ENCODE measurements around the gene SLC9A9. TPM values are rescaled to one million over a fixed set of nuclear protein-coding genes. Genes with fewer than 3 reads are reported as not detected.

SLC9A9 gene
- polyA plus RNA-seq, 1 donor from 2014 or later: 0.54 TPM

DNA sequence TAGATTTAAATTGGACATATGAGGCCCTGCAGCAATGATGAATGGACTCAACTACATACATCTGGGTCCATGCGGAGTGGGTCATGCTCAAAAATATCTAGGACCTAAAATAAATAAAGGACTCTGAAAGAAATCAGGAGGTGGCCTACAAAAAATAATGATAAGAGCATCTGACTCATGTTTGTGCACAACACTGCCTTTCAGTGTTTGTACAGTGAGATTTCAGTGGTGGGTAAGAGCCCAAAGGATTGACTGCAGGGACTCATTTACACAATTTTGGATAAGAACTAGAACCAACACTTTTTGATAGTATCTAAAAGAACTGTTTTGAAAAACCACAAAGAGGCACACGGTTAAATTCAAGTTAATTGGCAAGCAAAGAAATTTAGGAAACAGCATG lies 285.5 kb downstream of the SLC9A9 start:
- Histone ChIP-seq H3K9ac (ENCODE audit: low read length) (no peak overlapping the region), H3K4me3 (ENCODE audit: low read length) (no peak overlapping the region), H3K27me3 (ENCODE audit: insufficient read depth, low read depth, low read length) (no peaks in the 10 kb centered on the region), H3K9me2 (ENCODE audit: insufficient read depth, low read length) (no peaks in the 10 kb centered on the region), H3K9me3 (ENCODE audit: low read length) (peaks cover 4% of the 10 kb centered on the region), H3K27ac (ENCODE audit: low read length) (no peak overlapping the region), H3K79me2 (replicated peaks; ENCODE audit: insufficient read depth, low read length) (no peaks in the 10 kb centered on the region), H4K20me1 (ENCODE audit: insufficient read depth) (no peaks in the 10 kb centered on the region), H3K36me3 (ENCODE audit: insufficient read depth, low read length) (no peaks in the 10 kb centered on the region), H2AFZ (ENCODE audit: low read depth, low read length) (no peak overlapping the region), H3K4me2 (ENCODE audit: low read length) (no peak overlapping the region), H3F3A (ENCODE audit: insufficient read depth, low read length, poor library complexity, severe bottlenecking) (no peaks in the 10 kb centered on the region)
- TF ChIP-seq, protein P1, sequence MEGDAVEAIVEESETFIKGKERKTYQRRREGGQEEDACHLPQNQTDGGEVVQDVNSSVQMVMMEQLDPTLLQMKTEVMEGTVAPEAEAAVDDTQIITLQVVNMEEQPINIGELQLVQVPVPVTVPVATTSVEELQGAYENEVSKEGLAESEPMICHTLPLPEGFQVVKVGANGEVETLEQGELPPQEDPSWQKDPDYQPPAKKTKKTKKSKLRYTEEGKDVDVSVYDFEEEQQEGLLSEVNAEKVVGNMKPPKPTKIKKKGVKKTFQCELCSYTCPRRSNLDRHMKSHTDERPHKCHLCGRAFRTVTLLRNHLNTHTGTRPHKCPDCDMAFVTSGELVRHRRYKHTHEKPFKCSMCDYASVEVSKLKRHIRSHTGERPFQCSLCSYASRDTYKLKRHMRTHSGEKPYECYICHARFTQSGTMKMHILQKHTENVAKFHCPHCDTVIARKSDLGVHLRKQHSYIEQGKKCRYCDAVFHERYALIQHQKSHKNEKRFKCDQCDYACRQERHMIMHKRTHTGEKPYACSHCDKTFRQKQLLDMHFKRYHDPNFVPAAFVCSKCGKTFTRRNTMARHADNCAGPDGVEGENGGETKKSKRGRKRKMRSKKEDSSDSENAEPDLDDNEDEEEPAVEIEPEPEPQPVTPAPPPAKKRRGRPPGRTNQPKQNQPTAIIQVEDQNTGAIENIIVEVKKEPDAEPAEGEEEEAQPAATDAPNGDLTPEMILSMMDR (IDR thresholded peaks at IDR 0.05; ENCODE audit: poor library complexity, severe bottlenecking): no peak
- TF ChIP-seq TAF1 (IDR thresholded peaks at IDR 0.05; ENCODE audit: low read depth) (no peak), RAD21 (conservative IDR thresholded peaks at IDR 0.05) (no peak), POLR2AphosphoS5 (IDR thresholded peaks at IDR 0.05) (no peak), MXI1 (conservative IDR thresholded peaks at IDR 0.05; ENCODE audit: poor library complexity, severe bottlenecking) (no peak), EP300 (conservative IDR thresholded peaks at IDR 0.05; ENCODE audit: poor library complexity, severe bottlenecking) (no peak), REST (IDR thresholded peaks at IDR 0.05; ENCODE audit: borderline replicate concordance) (no peak), SMC3 (conservative IDR thresholded peaks at IDR 0.05; ENCODE audit: poor library complexity) (no peak), EZH2 (IDR thresholded peaks at IDR 0.05; ENCODE audit: borderline replicate concordance, insufficient read depth, low read length, poor library complexity, severe bottlenecking) (no peak)

- no peak overlapping the region for H2AFZ ChIP-seq (ENCODE audit: low read depth, low read length)
- no peak for TF ChIP-seq MXI1 (conservative IDR thresholded peaks at IDR 0.05; ENCODE audit: poor library complexity, severe bottlenecking)
- TF ChIP-seq TAF1 (IDR thresholded peaks at IDR 0.05; ENCODE audit: low read depth): no peak
- TF ChIP-seq REST (IDR thresholded peaks at IDR 0.05; ENCODE audit: borderline replicate concordance): no peak
- TF ChIP-seq SMC3 (conservative IDR thresholded peaks at IDR 0.05; ENCODE audit: poor library complexity): no peak
- TF ChIP-seq EP300 (conservative IDR thresholded peaks at IDR 0.05; ENCODE audit: poor library complexity, severe bottlenecking): no peak
- TF ChIP-seq POLR2AphosphoS5 (IDR thresholded peaks at IDR 0.05): no peak
- TF ChIP-seq RAD21 (conservative IDR thresholded peaks at IDR 0.05): no peak
- no peak for TF ChIP-seq EZH2 (IDR thresholded peaks at IDR 0.05; ENCODE audit: borderline replicate concordance, insufficient read depth, low read length, poor library complexity, severe bottlenecking)
- TF ChIP-seq, protein P1 (IDR thresholded peaks at IDR 0.05; ENCODE audit: poor library complexity, severe bottlenecking): no peak
- H3K4me3 ChIP-seq (ENCODE audit: low read length): no peak overlapping the region
- no peaks in the 10 kb centered on the region for H3K36me3 ChIP-seq (ENCODE audit: insufficient read depth, low read length)
- peaks cover 4% of the 10 kb centered on the region for H3K9me3 ChIP-seq (ENCODE audit: low read length)
- H3K79me2 ChIP-seq (replicated peaks; ENCODE audit: insufficient read depth, low read length): no peaks in the 10 kb centered on the region
- H3F3A ChIP-seq (ENCODE audit: insufficient read depth, low read length, poor library complexity, severe bottlenecking): no peaks in the 10 kb centered on the region
- H4K20me1 ChIP-seq (ENCODE audit: insufficient read depth): no peaks in the 10 kb centered on the region
- H3K27me3 ChIP-seq (ENCODE audit: insufficient read depth, low read depth, low read length): no peaks in the 10 kb centered on the region
- H3K4me2 ChIP-seq (ENCODE audit: low read length): no peak overlapping the region
- H3K9ac ChIP-seq (ENCODE audit: low read length): no peak overlapping the region
- no peaks in the 10 kb centered on the region for H3K9me2 ChIP-seq (ENCODE audit: insufficient read depth, low read length)
- no peak overlapping the region for H3K27ac ChIP-seq (ENCODE audit: low read length)
Observed at GRCh38 chr3:143559296-143559695, 289.0 kb downstream of the SLC9A9 start.
